22Rv1 (cell line): ENCODE data around the gene VSIG10L.

ENCODE experiments used
- CTCF ChIP-seq: fragments of 450-650 bp; IDR thresholded peaks from 2 replicates; pipeline ENCODE4 v1.5.1; 2017; ENCODE audit warnings: mild to moderate bottlenecking
- ZFX ChIP-seq: fragments of 450-650 bp; IDR thresholded peaks from 2 replicates; pipeline ENCODE4 v1.6.1; 2017; ENCODE audit warnings: antibody characterized with exemption, borderline replicate concordance

GRCh38 chr19:51361239-51361638 is 19.3 kb upstream of the VSIG10L start:
- TF ChIP-seq CTCF (no peak), ZFX (no peak)
